GF-D8 (cell line): ENCODE measurements around the gene TNK2.

Experiments used
- DNase-seq: peaks from one replicate; lab custom pipeline; 2025; lab: John Stamatoyannopoulos, UW

TNK2 gene

GRCh38 chr3:195899701-195900435 lies 8.5 kb downstream of the TNK2 start:
- no peak for DNase-seq

GRCh38 chr3:195897853-195898415 lies 10.4 kb downstream of the TNK2 start:
- DNase-seq = no peak

- no peak for DNase-seq
Observed at GRCh38 chr3:195897081-195897852, 11.1 kb downstream of the TNK2 start.

- no peak for DNase-seq
Observed at GRCh38 chr3:195896361-195897080, 11.8 kb downstream of the TNK2 start.

GRCh38 chr3:195895861-195896360 lies 12.4 kb downstream of the TNK2 start:
- peak; percentile 48 for DNase-seq

GRCh38 chr3:195895078-195895860 lies 13.1 kb downstream of the TNK2 start:
- DNase-seq = no peak

- DNase-seq = no peak
Observed at GRCh38 chr3:195893916-195894465, 14.4 kb downstream of the TNK2 start.

GRCh38 chr3:195893516-195893915 lies 14.8 kb downstream of the TNK2 start:
- no peak for DNase-seq

GRCh38 chr3:195893044-195893395 lies 15.3 kb downstream of the TNK2 start:
- DNase-seq = no peak

- DNase-seq = no peak
Observed at GRCh38 chr3:195892105-195893043, 16.0 kb downstream of the TNK2 start.

- no peak for DNase-seq
Observed at GRCh38 chr3:195891431-195892104, 16.8 kb downstream of the TNK2 start.

GRCh38 chr3:195889870-195890295 lies 18.5 kb downstream of the TNK2 start:
- DNase-seq = no peak

- no peak for DNase-seq
Observed at GRCh38 chr3:195888981-195889869, 19.1 kb downstream of the TNK2 start.

GRCh38 chr3:195888311-195888761 lies 20.0 kb downstream of the TNK2 start:
- DNase-seq = no peak

- DNase-seq = no peak
Observed at GRCh38 chr3:195887670-195888069, 20.7 kb downstream of the TNK2 start.

- no peak for DNase-seq
Observed at GRCh38 chr3:195886181-195887141, 21.9 kb downstream of the TNK2 start.
